Adrenal gland (tissue), 12 donors: ENCODE data around the gene ICE2. TPM values are rescaled to one million over a fixed set of nuclear protein-coding genes. Genes with fewer than 3 reads are reported as not detected.

ENCODE experiments used
- DNase-seq, 7 donors: peaks; one replicate each; pipeline ENCODE4 v3.0.0-alpha.2; 2019 to 2020
- H3K27ac ChIP-seq, 5 donors: fragments of 200-600 bp; sonication (generic) in 4 of 5; 1 replicate in 3 of 5; 2 replicates in 2 of 5; pipeline versions ENCODE4 v1.5.1 to v1.8.0; 2016 to 2020; ENCODE audit warnings: mild to moderate bottlenecking in 1 of 5
- H3K27me3 ChIP-seq: fragments of 200-600 bp; 2 replicates; pipeline ENCODE4 v1.8.0; 2021
- H3K36me3 ChIP-seq, 2 donors: fragments of 200-600 bp; replicated peaks in 1 of 2; 1 replicate in 1 of 2; 2 replicates in 1 of 2; pipeline versions ENCODE4 v1.5.1 to v1.8.0; 2018 to 2022
- H3K4me1 ChIP-seq, 2 donors: fragments of 200-600 bp; replicated peaks in 1 of 2; 1 replicate in 1 of 2; 2 replicates in 1 of 2; pipeline versions ENCODE4 v1.5.1 to v1.8.0; 2018 to 2021
- H3K4me3 ChIP-seq, 4 donors: fragments of 200-600 bp; sonication (generic) in 3 of 4; one replicate each; pipeline ENCODE4 v1.5.1; 2016 to 2018
- H3K9me3 ChIP-seq, 3 donors: fragments of 200-600 bp; sonication (generic) in 1 of 3; replicated peaks in 1 of 3; 1 replicate in 2 of 3; 2 replicates in 1 of 3; pipeline versions ENCODE4 v1.5.1 to v1.8.0; 2016 to 2021
- CTCF ChIP-seq, 6 experiments: fragments of 450-650 bp in 4 of 6; fragments of 200-600 bp in 2 of 6; sonication (generic) in 1 of 6; IDR thresholded peaks; 1 replicate in 5 of 6; 2 replicates in 1 of 6; pipeline versions ENCODE4 v1.5.1 to v1.8.0; 2016 to 2021; ENCODE audit warnings: antibody characterized with exemption in 6 of 6, mild to moderate bottlenecking in 2 of 6, moderate library complexity in 1 of 6
- POLR2A ChIP-seq, 2 donors: fragments of 450-650 bp; IDR thresholded peaks; one replicate each; pipeline ENCODE4 v1.6.1; 2017; ENCODE audit warnings: antibody characterized with exemption in 2 of 2, mild to moderate bottlenecking in 2 of 2, moderate library complexity in 1 of 2
- WGBS, 4 donors: extraction: QIAGEN DNeasy Blood & Tissue Kit in 2 of 4; methylation state at CpG; one replicate each; pipeline versions ENCODE4 v1.1.5 to v1.1.7; 2013 to 2017; 5-methylcytosine and 5-hydroxymethylcytosine counted together
- intact Hi-C, 2 donors: fragments of 100-400 bp; cut with DNase I; formaldehyde crosslinking; loops; one replicate each; pipeline versions ENCODE4 v1.14.1 to v1.15.0; 2022 to 2023
- polyA plus RNA-seq, 3 donors: library from polyadenylated mRNA; stranded (reverse); fragments of 200-250 nt in 2 of 3; fragments of 350-450 nt in 1 of 3; fragmentation: Illumina TruSeq in 1 of 3; extraction: RNeasy Lipid Tissue Mini Kit (QIAGEN cat#74804) in 1 of 3; gene quantifications; one replicate each; pipeline ENCODE4 v1.2.3, GENCODE V29; 2013 to 2014
- total RNA-seq, 9 donors: library from RNA; depleted of rRNA in 4 of 9; stranded (reverse); fragments of >200 nt in 4 of 9; fragments of 120-200 nt in 1 of 9; fragmentation: NEBNext Ultra II Directional in 1 of 9; extraction: Animal tissue kit (Norgen Biotek cat#: 25700) in 1 of 9; gene quantifications; one replicate each; pipeline versions ENCODE4 v1.1.0 to v1.2.4, GENCODE V29; 2013 to 2023
- donor health status: healthy with polysubstance abuse.
- donor health status: Bipolar disorder and iron deficiency.
- donor health status: DM: yes; HTN: yes; CAD: no.
- donor health status: DM: no; HTN: no; CAD: no.
- donor health status: DM: no; HTN: no; CAD: no.
- donor health status: DM: yes; HTN: yes; CAD: no.

The ICE2 gene
- total and polyA plus RNA-seq, 12 donors: 13.6 to 53.7 (median 38.3) TPM

GRCh38 chr15:60520825-60521368 is 42.0 kb upstream of the ICE2 start:
- peak; percentile 48 to 85 (median 68) for DNase-seq
- Histone ChIP-seq H3K9me3 (no peaks in the 10 kb centered on the region), H3K27ac (peak overlapping the region in 1 of 5 donors; percentile 36), H3K27me3 (no peaks in the 10 kb centered on the region), H3K4me1 (peaks cover 14 to 25% of the 10 kb centered on the region in 2 donors), H3K4me3 (no peak overlapping the region), H3K36me3 (peaks cover 0 to 6% of the 10 kb centered on the region in 2 donors)
- 65 to 72% (median 69%) methylated on average over 8 of the region's 8 CpGs for WGBS, 4 donors
- intact Hi-C loops: no loop called here
- TF ChIP-seq CTCF (IDR thresholded peaks at IDR 0.05) (peak; percentile 73 to 92 (median 78)), POLR2A (IDR thresholded peaks at IDR 0.05) (no peak)

- no peak for TF ChIP-seq POLR2A (IDR thresholded peaks at IDR 0.05)
- Histone ChIP-seq H3K4me3 (no peak overlapping the region), H3K27ac (peak overlapping the region in 2 of 5 donors; percentile 31 to 36), H3K36me3 (peaks cover 0 to 6% of the 10 kb centered on the region in 2 donors), H3K4me1 (peaks cover 9 to 18% of the 10 kb centered on the region in 2 donors), H3K9me3 (no peaks in the 10 kb centered on the region), H3K27me3 (no peaks in the 10 kb centered on the region)
- WGBS, 4 donors: 66 to 78% (median 72%) methylated on average over 6 of the region's 6 CpGs
- DNase-seq: no peak
- intact Hi-C loops: no loop called here
These were observed 41.3 kb upstream of the ICE2 start for GRCh38 chr15:60520013-60520824.

- no peak overlapping the region for H3K4me3 ChIP-seq
- H3K36me3 ChIP-seq: peaks cover 0 to 8% of the 10 kb centered on the region in 2 donors
- H3K9me3 ChIP-seq: no peaks in the 10 kb centered on the region
- intact Hi-C loops: loop anchor here in 1 of 2 donors (10.0 kb wide), 1 partner anchor 406 kb away; no protein-coding TSS in a partner anchor
- peak overlapping the region in 2 of 5 donors; percentile 31 to 41 for H3K27ac ChIP-seq
- WGBS, 4 donors: 67 to 74% (median 73%) methylated on average over 1 of the region's 1 CpG
- TF ChIP-seq POLR2A (IDR thresholded peaks at IDR 0.05) (no peak), CTCF (IDR thresholded peaks at IDR 0.05) (no peak)
- no peaks in the 10 kb centered on the region for H3K27me3 ChIP-seq
- no peak for DNase-seq
- peaks cover 9 to 13% of the 10 kb centered on the region in 2 donors for H3K4me1 ChIP-seq
These were observed 40.3 kb upstream of the ICE2 start for GRCh38 chr15:60519218-60519617.

- H3K4me3 ChIP-seq: no peak overlapping the region
- intact Hi-C loops: loop anchor here in 1 of 2 donors (10.0 kb wide), 1 partner anchor 406 kb away; no protein-coding TSS in a partner anchor
- no peak for DNase-seq
- H3K4me1 ChIP-seq: peaks cover 9 to 13% of the 10 kb centered on the region in 2 donors
- no peaks in the 10 kb centered on the region for H3K27me3 ChIP-seq
- H3K27ac ChIP-seq: peak overlapping the region in 1 of 5 donors; percentile 1
- no peak for TF ChIP-seq CTCF (IDR thresholded peaks at IDR 0.05)
- no peak for TF ChIP-seq POLR2A (IDR thresholded peaks at IDR 0.05)
- H3K9me3 ChIP-seq: no peaks in the 10 kb centered on the region
- WGBS, 4 donors: 78 to 82% (median 80%) methylated on average over 8 of the region's 8 CpGs
- peaks cover 0 to 16% of the 10 kb centered on the region in 2 donors for H3K36me3 ChIP-seq
These were observed 39.6 kb upstream of the ICE2 start for GRCh38 chr15:60518511-60518910.
